GM12878 (cell line): ENCODE measurements around the gene LCAT. TPM values are rescaled to one million over a fixed set of nuclear protein-coding genes. Genes with fewer than 3 reads are reported as not detected.

Source experiments
- ATAC-seq: fragments of 200-7000 bp; cut with Tn5 transposase; 3 replicates; pipeline ENCODE4 v1.9.1; 2020; ENCODE audit warnings: mild to moderate bottlenecking, moderate library complexity
- BruUV-seq: library from RNA; stranded (reverse); fragments of 400-500 nt; replicated peaks from 2 replicates; lab custom pipeline; 2021; lab: Mats Ljungman, UMichigan
- CTCF ChIA-PET: fragments of 300-600 bp; sonication (Branson Sonifier 250); formaldehyde crosslinking; extraction: SDS; loops from one replicate; lab custom pipeline; 2021; ENCODE audit warnings: inconsistent platforms; lab: Yijun Ruan, JAX
- POLR2A ChIA-PET: fragments of 350-600 bp; formaldehyde crosslinking; extraction: SDS; loops from one replicate; lab custom pipeline; 2021; ENCODE audit warnings: inconsistent platforms; lab: Charles Lee
- RAD21 ChIA-PET: fragments of 300-600 bp; sonication (Branson Sonifier 250); formaldehyde crosslinking; loops from one replicate; lab custom pipeline; 2023; ENCODE audit warnings: antibody characterized with exemption; ENCODE audit not compliant: unreplicated experiment; lab: Charles Lee
- SMC1A ChIA-PET: fragments of 300-600 bp; sonication (Branson Sonifier 250); formaldehyde crosslinking; loops from one replicate; lab custom pipeline; 2023; ENCODE audit not compliant: unreplicated experiment, uncharacterized antibody; lab: Charles Lee
- DNase-seq: peaks from one replicate; pipeline ENCODE4 v3.0.0-alpha.2; 2011; ENCODE audit warnings: low read depth, low spot score
- FAIRE-seq: peaks from 3 replicates; lab custom pipeline; 2011; peaks lifted over from hg19 to GRCh38; lab: Jason Lieb, UNC
- H2AFZ ChIP-seq: 2 replicates; pipeline ENCODE4 v1.6.0; 2011; ENCODE audit warnings: low read depth, low read length, control low read depth; ENCODE audit not compliant: control insufficient read depth
- H3K27ac ChIP-seq: 2 replicates; pipeline ENCODE4 v1.5.1; 2011; ENCODE audit warnings: control low read depth; ENCODE audit not compliant: control insufficient read depth, insufficient read depth
- H3K27me3 ChIP-seq, 2 experiments: replicated peaks in 1 of 2; 2 replicates each; pipeline versions ENCODE4 v1.6.0 to v1.6.1; 2011; ENCODE audit warnings: low read length in 1 of 2; ENCODE audit not compliant: control insufficient read depth in 2 of 2, insufficient read depth in 2 of 2
- H3K36me3 ChIP-seq, 2 experiments: 2 replicates each; pipeline ENCODE4 v1.5.1; 2011; ENCODE audit warnings: low read length in 1 of 2; ENCODE audit not compliant: control insufficient read depth in 2 of 2, insufficient read depth in 2 of 2
- H3K4me1 ChIP-seq: 2 replicates; pipeline ENCODE4 v1.6.1; 2011; ENCODE audit warnings: mild to moderate bottlenecking, low read length, moderate library complexity, mixed read lengths; ENCODE audit not compliant: control insufficient read depth, insufficient read depth
- H3K4me2 ChIP-seq: 2 replicates; pipeline ENCODE4 v1.6.0; 2011; ENCODE audit warnings: control low read depth; ENCODE audit not compliant: control insufficient read depth, insufficient read depth
- H3K4me3 ChIP-seq: fragments of 200-600 bp; sonication (generic); 2 replicates; pipeline ENCODE4 v1.5.1; 2016
- H3K79me2 ChIP-seq: 2 replicates; pipeline ENCODE4 v1.6.0; 2011; ENCODE audit warnings: low read length; ENCODE audit not compliant: control insufficient read depth, insufficient read depth
- H3K9ac ChIP-seq: 2 replicates; pipeline ENCODE4 v1.8.0; 2011; ENCODE audit warnings: low read length, control low read depth, mixed read lengths; ENCODE audit not compliant: control insufficient read depth, insufficient read depth
- H3K9me3 ChIP-seq: replicated peaks from 3 replicates; pipeline ENCODE4 v1.5.1; 2011; ENCODE audit warnings: mild to moderate bottlenecking, low read length; ENCODE audit not compliant: control insufficient read depth, insufficient read depth
- H4K20me1 ChIP-seq: 2 replicates; pipeline ENCODE4 v1.6.0; 2011; ENCODE audit not compliant: control insufficient read depth, insufficient read depth
- MEF2B ChIP-seq: fragments of 450-650 bp; IDR thresholded peaks from 2 replicates; pipeline ENCODE4 v1.6.1; 2018; ENCODE audit warnings: mild to moderate bottlenecking, moderate library complexity; ENCODE audit not compliant: partially characterized antibody, poor library complexity, severe bottlenecking
- SREBF1 ChIP-seq: IDR thresholded peaks from 2 replicates; pipeline ENCODE4 v1.6.1; 2012; ENCODE audit warnings: mild to moderate bottlenecking, low read length
- WGBS: methylation state at CpG from one replicate; pipeline ENCODE4 v1.1.6; 2016; ENCODE audit warnings: low lambda C conversion rate; ENCODE audit not compliant: insufficient replicate concordance, insufficient coverage; ENCODE audit errors: missing lambda C conversion rate; 5-methylcytosine and 5-hydroxymethylcytosine counted together
- in situ Hi-C: fragments of 300-500 bp; cut with MboI; formaldehyde crosslinking; loops from 9 replicates; pipeline ENCODE4 v1.14.3; 2018; ENCODE audit warnings: mixed read lengths
- intact Hi-C: fragments of 100-400 bp; cut with micrococcal nuclease; formaldehyde crosslinking; loops from one replicate; pipeline ENCODE4 v1.14.2; 2022; ENCODE audit not compliant: unreplicated experiment
- polyA plus RNA-seq, 11 experiments: library from polyadenylated mRNA; depleted of rRNA in 4 of 11; unstranded in 6 of 11; stranded (reverse) in 5 of 11; fragments of >200 nt; fragmentation: Nextera tagmentation in 4 of 11; fragmentation: Illumina TruSeq in 1 of 11; extraction: Ambion mirVana in 4 of 11; extraction: Trizol in 1 of 11; gene quantifications; 1 replicate in 1 of 11; 2 replicates in 10 of 11; pipeline versions ENCODE4 v1.2.1 to v1.2.3, GENCODE V29; 2011 to 2016; ENCODE audit warnings: inconsistent platforms in 2 of 11, missing spikeins in 2 of 11, low read depth in 1 of 11
- total RNA-seq, 4 experiments: library from RNA; depleted of rRNA in 3 of 4; stranded (reverse); fragments of >200 nt in 3 of 4; fragmentation: Illumina TruSeq in 1 of 4; extraction: Trizol in 1 of 4; gene quantifications; 2 replicates each; pipeline versions ENCODE4 v1.2.1 to v1.2.3, GENCODE V29; 2013 to 2021
- TF ChIP-seq, protein P1 (sequence below): fragments of 450-650 bp; IDR thresholded peaks from 2 replicates; pipeline ENCODE4 v1.6.1; 2018; ENCODE audit warnings: mild to moderate bottlenecking, low read depth, moderate library complexity; ENCODE audit not compliant: partially characterized antibody
- TF ChIP-seq, protein P2 (sequence below): fragments of 450-650 bp; conservative IDR thresholded peaks from 2 replicates; pipeline ENCODE4 v1.6.1; 2017; ENCODE audit warnings: mild to moderate bottlenecking, moderate library complexity

The LCAT gene
- total and polyA plus RNA-seq, 10 of the 15 experiments (the other 5 are each of a cell fraction or from before 2014, with no cell fraction given), result 0.61 to 11.7 (median 3.3) TPM

DNA sequence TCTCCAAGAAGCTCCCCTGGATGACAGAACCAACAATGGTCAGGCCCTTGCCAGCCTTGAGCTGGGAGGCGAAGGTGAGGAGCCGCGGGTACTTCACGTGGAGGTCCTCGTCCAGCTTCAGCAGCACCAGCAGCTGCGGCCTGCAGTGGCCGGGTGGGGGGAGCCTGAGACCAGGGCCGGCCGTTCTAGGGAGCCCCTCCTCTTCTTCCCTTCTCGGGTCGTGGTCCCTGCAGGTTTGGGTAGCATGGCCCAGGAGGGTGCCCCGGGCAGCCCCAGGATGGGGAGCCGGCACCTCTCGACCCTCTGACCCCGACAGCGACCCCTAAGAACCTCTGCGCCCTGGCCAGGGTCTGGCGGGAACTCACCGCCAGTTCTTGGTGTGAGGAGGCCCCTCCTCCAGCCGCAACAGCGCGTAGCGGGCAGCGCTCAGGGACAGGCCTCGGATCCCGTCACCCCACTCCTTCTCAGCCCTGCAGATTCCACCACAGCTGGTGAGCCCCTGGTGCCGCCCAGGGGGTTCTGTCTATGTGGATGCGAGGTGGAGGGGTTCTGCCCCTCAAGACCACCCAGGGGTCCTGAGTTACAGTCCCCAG is 3.1 kb upstream of the LCAT start:
- DNase-seq (no peak), ATAC-seq (no peak), FAIRE-seq (no peak)
- Histone ChIP-seq H2AFZ (no peak overlapping the region), H3K36me3 (peaks cover 0 to 14% of the 10 kb centered on the region in 2 experiments; a peak in 3 of 4 replicates), H3K27ac (no peak overlapping the region), H3K4me2 (no peak overlapping the region), H3K9me3 (no peaks in the 10 kb centered on the region), H3K9ac (no peak overlapping the region), H3K4me1 (peaks cover 1% of the 10 kb centered on the region; the same call in 1 of the 2 replicates), H3K27me3 (no peaks in the 10 kb centered on the region), H3K79me2 (no peaks in the 10 kb centered on the region), H3K4me3 (no peak overlapping the region), H4K20me1 (no peaks in the 10 kb centered on the region)
- ChIA-PET SMC1A (no interaction called here), RAD21 (interaction anchor here (0.6 kb wide), 1 partner anchor 129 kb away, joined by 3 read pairs; no protein-coding TSS in a partner anchor), POLR2A (interaction anchor here (0.5 to 1.1 kb wide), 2 partner anchors 9 to 54 kb away, joined by 3 read pairs; no protein-coding TSS in a partner anchor), CTCF (interaction anchor here (0.9 kb wide), 1 partner anchor 94 kb away, joined by 3 read pairs; no protein-coding TSS in a partner anchor)
- no peak for TF ChIP-seq MEF2B
- TF ChIP-seq, protein P1, sequence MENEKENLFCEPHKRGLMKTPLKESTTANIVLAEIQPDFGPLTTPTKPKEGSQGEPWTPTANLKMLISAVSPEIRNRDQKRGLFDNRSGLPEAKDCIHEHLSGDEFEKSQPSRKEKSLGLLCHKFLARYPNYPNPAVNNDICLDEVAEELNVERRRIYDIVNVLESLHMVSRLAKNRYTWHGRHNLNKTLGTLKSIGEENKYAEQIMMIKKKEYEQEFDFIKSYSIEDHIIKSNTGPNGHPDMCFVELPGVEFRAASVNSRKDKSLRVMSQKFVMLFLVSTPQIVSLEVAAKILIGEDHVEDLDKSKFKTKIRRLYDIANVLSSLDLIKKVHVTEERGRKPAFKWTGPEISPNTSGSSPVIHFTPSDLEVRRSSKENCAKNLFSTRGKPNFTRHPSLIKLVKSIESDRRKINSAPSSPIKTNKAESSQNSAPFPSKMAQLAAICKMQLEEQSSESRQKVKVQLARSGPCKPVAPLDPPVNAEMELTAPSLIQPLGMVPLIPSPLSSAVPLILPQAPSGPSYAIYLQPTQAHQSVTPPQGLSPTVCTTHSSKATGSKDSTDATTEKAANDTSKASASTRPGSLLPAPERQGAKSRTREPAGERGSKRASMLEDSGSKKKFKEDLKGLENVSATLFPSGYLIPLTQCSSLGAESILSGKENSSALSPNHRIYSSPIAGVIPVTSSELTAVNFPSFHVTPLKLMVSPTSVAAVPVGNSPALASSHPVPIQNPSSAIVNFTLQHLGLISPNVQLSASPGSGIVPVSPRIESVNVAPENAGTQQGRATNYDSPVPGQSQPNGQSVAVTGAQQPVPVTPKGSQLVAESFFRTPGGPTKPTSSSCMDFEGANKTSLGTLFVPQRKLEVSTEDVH, result no peak
- no peak for TF ChIP-seq SREBF1
- TF ChIP-seq, protein P2, sequence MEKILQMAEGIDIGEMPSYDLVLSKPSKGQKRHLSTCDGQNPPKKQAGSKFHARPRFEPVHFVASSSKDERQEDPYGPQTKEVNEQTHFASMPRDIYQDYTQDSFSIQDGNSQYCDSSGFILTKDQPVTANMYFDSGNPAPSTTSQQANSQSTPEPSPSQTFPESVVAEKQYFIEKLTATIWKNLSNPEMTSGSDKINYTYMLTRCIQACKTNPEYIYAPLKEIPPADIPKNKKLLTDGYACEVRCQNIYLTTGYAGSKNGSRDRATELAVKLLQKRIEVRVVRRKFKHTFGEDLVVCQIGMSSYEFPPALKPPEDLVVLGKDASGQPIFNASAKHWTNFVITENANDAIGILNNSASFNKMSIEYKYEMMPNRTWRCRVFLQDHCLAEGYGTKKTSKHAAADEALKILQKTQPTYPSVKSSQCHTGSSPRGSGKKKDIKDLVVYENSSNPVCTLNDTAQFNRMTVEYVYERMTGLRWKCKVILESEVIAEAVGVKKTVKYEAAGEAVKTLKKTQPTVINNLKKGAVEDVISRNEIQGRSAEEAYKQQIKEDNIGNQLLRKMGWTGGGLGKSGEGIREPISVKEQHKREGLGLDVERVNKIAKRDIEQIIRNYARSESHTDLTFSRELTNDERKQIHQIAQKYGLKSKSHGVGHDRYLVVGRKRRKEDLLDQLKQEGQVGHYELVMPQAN, result no peak
- 94% methylated on average over 28 of the region's 28 CpGs for WGBS
- in situ Hi-C loops (no loop called here), intact Hi-C loops (no loop called here)
- no TSS peak for BruUV-seq
